Left renal pelvis (tissue), 4 donors: ENCODE measurements around the gene SLC7A4. TPM values are rescaled to one million over a fixed set of nuclear protein-coding genes. Genes with fewer than 3 reads are reported as not detected.
"Not testable (repeated sequence)": the region's sequence is repeated elsewhere in the genome, so short reads cannot be mapped to it uniquely, and the experiment has no call there.

ENCODE experiments used
- DNase-seq, 4 donors: peaks; one replicate each; pipeline ENCODE4 v3.0.0-alpha.2; 2013; ENCODE audit warnings: low read depth in 4 of 4, low spot score in 3 of 4
- polyA plus RNA-seq, 4 donors: library from polyadenylated mRNA; unstranded; fragments of 120-200 nt; gene quantifications; one replicate each; pipeline ENCODE4 v1.2.1, GENCODE V29; 2013; ENCODE audit not compliant: insufficient read length in 4 of 4

The SLC7A4 gene
- polyA plus RNA-seq = 1 to 10 TPM; 1.2 to 5.8 (median 1.3) TPM

- DNase-seq = no peak
These were observed at the start of gene SLC7A4 for GRCh38 chr22:21032037-21032867. Gene SLC7A4, minus strand, starts transcription at chr22:21032561. Its CDS starts 749 bp downstream, at chr22:21031812.

- no peak for DNase-seq
These were observed 48.2 kb upstream of the SLC7A4 start for GRCh38 chr22:21080435-21081137.

- no peak for DNase-seq
These were observed 47.1 kb upstream of the SLC7A4 start for GRCh38 chr22:21079493-21079892.

- DNase-seq = no peak
These were observed 46.6 kb upstream of the SLC7A4 start for GRCh38 chr22:21078916-21079315.

GRCh38 chr22:21077884-21078508, 45.6 kb upstream of the SLC7A4 start:
- no peak for DNase-seq

- no peak for DNase-seq
These were observed 44.7 kb upstream of the SLC7A4 start for GRCh38 chr22:21076912-21077625.

GRCh38 chr22:21075516-21076138, 43.3 kb upstream of the SLC7A4 start:
- no peak for DNase-seq

- no peak for DNase-seq
These were observed 41.8 kb upstream of the SLC7A4 start for GRCh38 chr22:21074102-21074715.

- DNase-seq = no peak
These were observed 41.1 kb upstream of the SLC7A4 start for GRCh38 chr22:21073482-21073881.

- no peak for DNase-seq
These were observed 40.7 kb upstream of the SLC7A4 start for GRCh38 chr22:21073023-21073422.

- not testable (repeated sequence) for DNase-seq
These were observed 39.4 kb upstream of the SLC7A4 start for GRCh38 chr22:21071796-21072195.

GRCh38 chr22:21070690-21071615, 38.6 kb upstream of the SLC7A4 start:
- DNase-seq = no peak

- DNase-seq = no peak
These were observed 37.0 kb upstream of the SLC7A4 start for GRCh38 chr22:21069375-21069774.

- no peak for DNase-seq
These were observed 36.4 kb upstream of the SLC7A4 start for GRCh38 chr22:21068681-21069276.

GRCh38 chr22:21067901-21068680, 35.7 kb upstream of the SLC7A4 start:
- DNase-seq = no peak

- no peak for DNase-seq
These were observed 34.9 kb upstream of the SLC7A4 start for GRCh38 chr22:21067075-21067900.
